ENCODE data around the gene CFAP119. TPM values are rescaled to one million over a fixed set of nuclear protein-coding genes. Genes with fewer than 3 reads are reported as not detected.

The CFAP119 gene
- polyA plus RNA-seq, 1 donor from 2014 or later, result 17.0 TPM

DNA sequence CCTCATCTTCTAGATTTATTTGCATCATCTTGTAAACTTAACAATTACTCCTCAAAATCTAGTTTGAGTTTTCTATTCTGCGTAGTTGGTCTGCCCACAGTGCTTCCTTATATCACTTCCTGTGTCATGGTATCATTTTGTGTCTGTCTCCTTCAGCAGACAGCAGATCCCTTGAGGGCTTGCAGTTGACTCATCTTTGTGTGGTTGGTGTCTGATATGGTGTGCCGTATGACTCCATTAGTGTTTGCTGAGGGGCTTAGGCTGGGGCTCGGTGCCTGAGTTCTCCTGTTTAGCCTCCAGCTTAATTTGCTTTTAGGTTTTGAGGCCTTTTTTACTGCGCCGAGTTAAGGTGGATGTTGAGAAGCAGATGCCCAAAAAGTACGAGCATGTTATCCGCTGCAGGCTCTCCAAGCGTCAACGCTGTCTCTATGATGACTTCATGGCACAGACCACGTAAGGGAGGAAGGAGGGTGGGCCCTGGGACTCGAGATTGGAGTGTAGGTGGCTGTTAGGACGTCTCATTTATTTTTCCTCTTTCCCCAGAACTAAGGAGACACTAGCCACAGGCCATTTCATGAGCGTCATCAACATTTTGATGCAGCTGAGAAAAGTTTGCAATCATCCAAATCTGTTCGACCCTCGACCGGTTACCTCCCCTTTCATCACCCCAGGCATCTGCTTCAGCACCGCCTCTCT is 46.0 kb downstream of the CFAP119 start:
- H3K79me2 ChIP-seq (replicated peaks; ENCODE audit: insufficient read depth, low read length), result no peaks in the 10 kb centered on the region
- no peaks in the 10 kb centered on the region for H4K20me1 ChIP-seq (ENCODE audit: insufficient read depth)
- H3K9ac ChIP-seq (ENCODE audit: low read length), result no peak overlapping the region
- H3K36me3 ChIP-seq (ENCODE audit: insufficient read depth, low read length), result peaks cover 5% of the 10 kb centered on the region
- no peak overlapping the region for H3K4me2 ChIP-seq (ENCODE audit: low read length)
- no peaks in the 10 kb centered on the region for H3F3A ChIP-seq (ENCODE audit: insufficient read depth, low read length, poor library complexity, severe bottlenecking)
- no peak overlapping the region for H2AFZ ChIP-seq (ENCODE audit: low read depth, low read length)
- no peak overlapping the region for H3K4me3 ChIP-seq (ENCODE audit: low read length)
- no peak for TF ChIP-seq POLR2AphosphoS5 (IDR thresholded peaks at IDR 0.05)
- no peak for TF ChIP-seq EZH2 (IDR thresholded peaks at IDR 0.05; ENCODE audit: borderline replicate concordance, insufficient read depth, low read length, poor library complexity, severe bottlenecking)
- TF ChIP-seq, protein P1, sequence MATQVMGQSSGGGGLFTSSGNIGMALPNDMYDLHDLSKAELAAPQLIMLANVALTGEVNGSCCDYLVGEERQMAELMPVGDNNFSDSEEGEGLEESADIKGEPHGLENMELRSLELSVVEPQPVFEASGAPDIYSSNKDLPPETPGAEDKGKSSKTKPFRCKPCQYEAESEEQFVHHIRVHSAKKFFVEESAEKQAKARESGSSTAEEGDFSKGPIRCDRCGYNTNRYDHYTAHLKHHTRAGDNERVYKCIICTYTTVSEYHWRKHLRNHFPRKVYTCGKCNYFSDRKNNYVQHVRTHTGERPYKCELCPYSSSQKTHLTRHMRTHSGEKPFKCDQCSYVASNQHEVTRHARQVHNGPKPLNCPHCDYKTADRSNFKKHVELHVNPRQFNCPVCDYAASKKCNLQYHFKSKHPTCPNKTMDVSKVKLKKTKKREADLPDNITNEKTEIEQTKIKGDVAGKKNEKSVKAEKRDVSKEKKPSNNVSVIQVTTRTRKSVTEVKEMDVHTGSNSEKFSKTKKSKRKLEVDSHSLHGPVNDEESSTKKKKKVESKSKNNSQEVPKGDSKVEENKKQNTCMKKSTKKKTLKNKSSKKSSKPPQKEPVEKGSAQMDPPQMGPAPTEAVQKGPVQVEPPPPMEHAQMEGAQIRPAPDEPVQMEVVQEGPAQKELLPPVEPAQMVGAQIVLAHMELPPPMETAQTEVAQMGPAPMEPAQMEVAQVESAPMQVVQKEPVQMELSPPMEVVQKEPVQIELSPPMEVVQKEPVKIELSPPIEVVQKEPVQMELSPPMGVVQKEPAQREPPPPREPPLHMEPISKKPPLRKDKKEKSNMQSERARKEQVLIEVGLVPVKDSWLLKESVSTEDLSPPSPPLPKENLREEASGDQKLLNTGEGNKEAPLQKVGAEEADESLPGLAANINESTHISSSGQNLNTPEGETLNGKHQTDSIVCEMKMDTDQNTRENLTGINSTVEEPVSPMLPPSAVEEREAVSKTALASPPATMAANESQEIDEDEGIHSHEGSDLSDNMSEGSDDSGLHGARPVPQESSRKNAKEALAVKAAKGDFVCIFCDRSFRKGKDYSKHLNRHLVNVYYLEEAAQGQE (IDR thresholded peaks at IDR 0.05; ENCODE audit: borderline replicate concordance), result no peak
- TF ChIP-seq MXI1 (conservative IDR thresholded peaks at IDR 0.05; ENCODE audit: poor library complexity, severe bottlenecking), result no peak
- TF ChIP-seq EP300 (conservative IDR thresholded peaks at IDR 0.05; ENCODE audit: poor library complexity, severe bottlenecking), result no peak
- TF ChIP-seq, protein P2, sequence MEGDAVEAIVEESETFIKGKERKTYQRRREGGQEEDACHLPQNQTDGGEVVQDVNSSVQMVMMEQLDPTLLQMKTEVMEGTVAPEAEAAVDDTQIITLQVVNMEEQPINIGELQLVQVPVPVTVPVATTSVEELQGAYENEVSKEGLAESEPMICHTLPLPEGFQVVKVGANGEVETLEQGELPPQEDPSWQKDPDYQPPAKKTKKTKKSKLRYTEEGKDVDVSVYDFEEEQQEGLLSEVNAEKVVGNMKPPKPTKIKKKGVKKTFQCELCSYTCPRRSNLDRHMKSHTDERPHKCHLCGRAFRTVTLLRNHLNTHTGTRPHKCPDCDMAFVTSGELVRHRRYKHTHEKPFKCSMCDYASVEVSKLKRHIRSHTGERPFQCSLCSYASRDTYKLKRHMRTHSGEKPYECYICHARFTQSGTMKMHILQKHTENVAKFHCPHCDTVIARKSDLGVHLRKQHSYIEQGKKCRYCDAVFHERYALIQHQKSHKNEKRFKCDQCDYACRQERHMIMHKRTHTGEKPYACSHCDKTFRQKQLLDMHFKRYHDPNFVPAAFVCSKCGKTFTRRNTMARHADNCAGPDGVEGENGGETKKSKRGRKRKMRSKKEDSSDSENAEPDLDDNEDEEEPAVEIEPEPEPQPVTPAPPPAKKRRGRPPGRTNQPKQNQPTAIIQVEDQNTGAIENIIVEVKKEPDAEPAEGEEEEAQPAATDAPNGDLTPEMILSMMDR (IDR thresholded peaks at IDR 0.05; ENCODE audit: poor library complexity, severe bottlenecking), result no peak
- TF ChIP-seq SMC3 (conservative IDR thresholded peaks at IDR 0.05; ENCODE audit: poor library complexity), result no peak
- no peak for TF ChIP-seq TAF1 (IDR thresholded peaks at IDR 0.05; ENCODE audit: low read depth)
- TF ChIP-seq RAD21 (conservative IDR thresholded peaks at IDR 0.05), result no peak
- H3K27me3 ChIP-seq (ENCODE audit: insufficient read depth, low read depth, low read length), result no peaks in the 10 kb centered on the region
- no peak overlapping the region for H3K27ac ChIP-seq (ENCODE audit: low read length)
- no peaks in the 10 kb centered on the region for H3K9me2 ChIP-seq (ENCODE audit: insufficient read depth, low read length)
- H3K9me3 ChIP-seq (ENCODE audit: low read length), result no peaks in the 10 kb centered on the region

DNA sequence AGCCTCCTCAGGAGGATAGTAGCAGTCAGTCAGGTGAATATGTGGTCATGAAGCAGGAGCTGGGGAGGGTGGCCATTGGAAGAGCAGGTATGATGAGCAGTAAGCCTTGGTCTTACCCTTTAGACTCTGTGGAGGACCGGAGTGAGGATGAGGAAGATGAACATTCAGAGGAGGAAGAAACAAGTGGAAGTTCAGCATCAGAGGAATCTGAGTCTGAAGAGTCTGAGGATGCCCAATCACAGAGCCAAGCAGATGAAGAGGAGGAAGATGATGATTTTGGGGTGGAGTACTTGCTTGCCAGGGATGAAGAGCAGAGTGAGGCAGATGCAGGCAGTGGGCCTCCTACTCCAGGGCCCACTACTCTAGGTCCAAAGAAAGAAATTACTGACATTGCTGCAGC is 50.1 kb downstream of the CFAP119 start:
- no peaks in the 10 kb centered on the region for H3K9me3 ChIP-seq (ENCODE audit: low read length)
- TF ChIP-seq, protein P1 (IDR thresholded peaks at IDR 0.05; ENCODE audit: borderline replicate concordance), result no peak
- TF ChIP-seq MXI1 (conservative IDR thresholded peaks at IDR 0.05; ENCODE audit: poor library complexity, severe bottlenecking), result no peak
- TF ChIP-seq RAD21 (conservative IDR thresholded peaks at IDR 0.05), result no peak
- TF ChIP-seq, protein P2 (IDR thresholded peaks at IDR 0.05; ENCODE audit: poor library complexity, severe bottlenecking), result no peak
- TF ChIP-seq SMC3 (conservative IDR thresholded peaks at IDR 0.05; ENCODE audit: poor library complexity), result no peak
- no peak for TF ChIP-seq POLR2AphosphoS5 (IDR thresholded peaks at IDR 0.05)
- TF ChIP-seq EZH2 (IDR thresholded peaks at IDR 0.05; ENCODE audit: borderline replicate concordance, insufficient read depth, low read length, poor library complexity, severe bottlenecking), result no peak
- no peak for TF ChIP-seq TAF1 (IDR thresholded peaks at IDR 0.05; ENCODE audit: low read depth)
- TF ChIP-seq EP300 (conservative IDR thresholded peaks at IDR 0.05; ENCODE audit: poor library complexity, severe bottlenecking), result no peak

More for the DNA sequence above, 50.1 kb downstream of the CFAP119 start:
- no peak overlapping the region for H3K4me2 ChIP-seq (ENCODE audit: low read length)
- H3K27me3 ChIP-seq (ENCODE audit: insufficient read depth, low read depth, low read length), result no peaks in the 10 kb centered on the region
- no peaks in the 10 kb centered on the region for H3K79me2 ChIP-seq (replicated peaks; ENCODE audit: insufficient read depth, low read length)
- H3F3A ChIP-seq (ENCODE audit: insufficient read depth, low read length, poor library complexity, severe bottlenecking), result no peaks in the 10 kb centered on the region
- no peak overlapping the region for H3K4me3 ChIP-seq (ENCODE audit: low read length)
- no peaks in the 10 kb centered on the region for H4K20me1 ChIP-seq (ENCODE audit: insufficient read depth)
- H2AFZ ChIP-seq (ENCODE audit: low read depth, low read length), result no peak overlapping the region
- no peak overlapping the region for H3K9ac ChIP-seq (ENCODE audit: low read length)
- no peak overlapping the region for H3K27ac ChIP-seq (ENCODE audit: low read length)
- no peaks in the 10 kb centered on the region for H3K9me2 ChIP-seq (ENCODE audit: insufficient read depth, low read length)
- H3K36me3 ChIP-seq (ENCODE audit: insufficient read depth, low read length), result peaks cover 11% of the 10 kb centered on the region

Data from neural cell (in vitro differentiated cells).